GM13977 (cell line): ENCODE results near the gene FNDC1.
A peak's percentile ranks its signal among the peaks of the same experiment; 100 is the strongest.
"Not testable (repeated sequence)": the region's sequence is repeated elsewhere in the genome, so short reads cannot be mapped to it uniquely, and the experiment has no call there.

Experiments
- DNase-seq: peaks from one replicate; pipeline ENCODE4 v3.0.0; 2012; ENCODE audit warnings: low spot score
- CTCF ChIP-seq: IDR thresholded peaks from 2 replicates; pipeline ENCODE4 v1.5.1; 2012; ENCODE audit warnings: mild to moderate bottlenecking, control low read depth; ENCODE audit not compliant: insufficient read depth; ENCODE audit errors: extremely low read depth, missing control alignments
- in situ Hi-C: fragments of 300-500 bp; cut with MboI; formaldehyde crosslinking; loops from one replicate; pipeline ENCODE4 v1.12.0; 2022; ENCODE audit warnings: low sequenced_read_pairs, low pct_unique_long_range_greater_than_20kb, mixed read lengths, inconsistent platforms; ENCODE audit not compliant: unreplicated experiment

FNDC1 gene

GRCh38 chr6:159169193-159169555 is at the start of gene FNDC1:
Gene FNDC1, plus strand, starts transcription at chr6:159169400. Its CDS starts 197 bp downstream, at chr6:159169597.
- peak; percentile 92 for DNase-seq
- in situ Hi-C loops, result no loop called here
- TF ChIP-seq CTCF, result peak; percentile 60

- in situ Hi-C loops, result no loop called here
- no peak for DNase-seq
- no peak for TF ChIP-seq CTCF
Measured at GRCh38 chr6:159119791-159120190, 49.4 kb upstream of the FNDC1 start.

GRCh38 chr6:159121486-159121885 is 47.7 kb upstream of the FNDC1 start:
- in situ Hi-C loops, result no loop called here
- no peak for DNase-seq
- no peak for TF ChIP-seq CTCF

GRCh38 chr6:159122453-159122852 is 46.7 kb upstream of the FNDC1 start:
- no peak for TF ChIP-seq CTCF
- in situ Hi-C loops, result no loop called here
- DNase-seq, result no peak

- in situ Hi-C loops, result not testable (repeated sequence)
Measured at GRCh38 chr6:159123831-159124230, 45.4 kb upstream of the FNDC1 start.

GRCh38 chr6:159125014-159125609 is 44.1 kb upstream of the FNDC1 start:
- TF ChIP-seq CTCF, result no peak
- DNase-seq, result no peak
- in situ Hi-C loops, result no loop called here

More at GRCh38 chr6:159123831-159124230, 45.4 kb upstream of the FNDC1 start:
- DNase-seq, result not testable (repeated sequence)

GRCh38 chr6:159125951-159126352 is 43.2 kb upstream of the FNDC1 start:
- DNase-seq, result no peak
- no peak for TF ChIP-seq CTCF
- in situ Hi-C loops, result no loop called here
